Measurements from ENCODE around the gene SEC61B.
A peak's percentile ranks its signal among the peaks of the same experiment; 100 is the strongest.

The SEC61B gene

DNA sequence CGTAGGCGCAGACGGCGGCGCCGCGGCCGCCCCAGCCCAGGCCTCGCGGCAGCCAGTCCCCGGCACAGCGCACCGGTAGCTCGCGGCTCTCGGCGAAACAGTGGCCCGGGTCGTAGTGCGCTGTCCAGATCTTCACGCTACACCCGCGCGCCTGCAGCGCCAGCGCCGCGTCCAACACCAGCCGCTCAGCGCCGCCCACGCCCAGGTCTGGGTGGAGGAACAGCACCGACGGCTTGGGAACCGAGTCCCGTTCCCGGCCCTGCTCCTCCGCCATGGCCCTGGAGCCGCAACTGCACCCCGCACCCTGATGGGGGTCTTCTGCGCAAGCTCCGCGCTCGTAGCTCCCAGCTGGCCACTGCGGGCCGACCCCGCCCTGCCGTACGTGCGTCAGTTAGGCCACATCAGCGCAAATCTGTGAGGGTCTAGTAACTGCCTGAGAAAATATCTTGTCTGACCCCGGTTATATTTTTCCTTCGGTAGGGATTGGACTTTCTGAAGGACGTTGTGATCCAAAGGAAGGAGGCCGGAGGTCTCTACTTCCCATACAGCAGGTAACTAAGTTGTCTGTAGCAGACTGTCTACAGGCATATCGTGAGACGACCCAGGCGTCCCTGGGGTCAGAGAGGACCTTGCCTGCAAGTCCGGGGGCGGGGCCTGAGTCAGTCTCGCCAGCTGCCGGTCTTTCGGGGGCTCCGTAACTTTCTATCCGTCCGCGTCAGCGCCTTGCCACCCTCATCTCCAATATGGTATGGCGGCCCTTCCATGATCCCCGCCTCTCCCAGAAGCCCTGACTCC is at the start of gene SEC61B, which contains the start of gene ALG2:
Gene SEC61B, plus strand, starts transcription at position 662 of the 795 bp plus-strand sequence. Its CDS starts 82 bp downstream, at position 744.
Gene ALG2, minus strand, starts transcription at position 322 of the 795 bp plus-strand sequence. Its CDS starts 48 bp downstream, at position 274.
- DNase-seq (ENCODE audit: low read depth in 2 of 2), result peak; percentile 86 to 89

DNA sequence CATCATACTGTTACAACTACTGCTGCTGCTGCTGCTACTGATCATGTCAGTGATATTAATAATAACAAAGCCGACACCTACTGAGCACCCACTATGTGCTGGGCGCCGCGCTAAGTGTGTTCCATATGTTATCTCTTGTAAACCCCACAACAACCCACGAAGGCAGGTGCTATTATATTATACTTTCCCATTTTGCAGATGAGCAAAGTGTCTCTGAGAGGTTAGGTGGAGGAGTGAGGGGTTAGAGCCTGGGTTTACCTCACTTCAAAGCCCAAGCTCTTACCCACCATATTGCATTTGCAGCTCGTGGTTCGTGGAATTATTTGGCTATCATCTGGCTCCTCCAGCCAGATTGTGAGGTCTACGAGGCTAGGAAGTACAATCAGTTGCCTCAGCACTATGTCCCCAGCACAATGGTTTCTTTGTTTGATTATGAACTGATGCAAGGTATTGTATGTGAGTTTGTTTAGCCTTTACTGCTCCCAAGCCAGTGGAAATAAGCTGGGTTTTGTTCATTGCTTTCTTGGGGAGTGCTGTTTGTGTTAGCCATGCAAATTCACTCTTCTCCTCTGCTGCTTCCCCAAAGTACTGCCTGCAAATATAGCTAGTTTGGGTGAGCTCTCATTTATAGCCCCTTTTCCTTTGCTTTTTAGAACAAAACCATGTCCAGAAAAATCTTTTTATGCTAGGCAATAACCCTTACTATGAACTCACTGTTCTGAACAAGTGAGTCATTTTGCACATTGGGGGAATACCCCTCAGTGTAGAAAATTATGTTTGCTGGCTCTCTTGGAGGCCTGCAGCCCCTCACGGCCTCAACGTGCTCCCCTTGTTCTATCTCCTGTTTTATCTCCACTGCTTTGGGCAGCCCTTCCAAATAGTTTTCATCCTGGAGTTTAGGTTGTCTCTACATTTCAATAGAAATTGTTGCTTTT is 48.2 kb upstream of the SEC61B start:
- no peak for DNase-seq (ENCODE audit: low read depth in 2 of 2)

DNA sequence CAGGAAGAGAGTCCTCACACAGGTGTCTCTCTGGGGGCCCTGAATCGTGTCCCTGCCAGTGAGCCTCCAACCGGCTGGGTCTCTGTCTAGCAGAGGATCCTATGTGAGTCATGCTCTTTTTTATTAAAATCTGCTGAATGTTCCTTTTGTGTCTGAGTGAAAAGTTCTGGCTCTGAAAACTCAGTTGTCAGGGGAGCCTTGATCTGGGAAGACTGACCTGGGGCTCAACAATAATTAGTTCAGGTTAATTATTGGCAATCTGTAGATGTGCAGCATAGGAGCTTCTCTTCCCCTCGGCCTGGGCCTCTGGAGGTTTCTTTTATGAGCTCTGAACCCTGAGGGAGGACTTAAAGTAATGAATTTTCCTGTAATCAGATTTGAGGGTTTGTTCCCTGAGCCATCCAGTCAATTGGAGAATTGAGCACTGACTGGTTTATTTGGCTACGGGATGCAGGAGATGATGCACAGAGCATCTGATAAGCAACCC is 45.5 kb upstream of the SEC61B start:
- DNase-seq (ENCODE audit: low read depth in 2 of 2), result no peak

DNA sequence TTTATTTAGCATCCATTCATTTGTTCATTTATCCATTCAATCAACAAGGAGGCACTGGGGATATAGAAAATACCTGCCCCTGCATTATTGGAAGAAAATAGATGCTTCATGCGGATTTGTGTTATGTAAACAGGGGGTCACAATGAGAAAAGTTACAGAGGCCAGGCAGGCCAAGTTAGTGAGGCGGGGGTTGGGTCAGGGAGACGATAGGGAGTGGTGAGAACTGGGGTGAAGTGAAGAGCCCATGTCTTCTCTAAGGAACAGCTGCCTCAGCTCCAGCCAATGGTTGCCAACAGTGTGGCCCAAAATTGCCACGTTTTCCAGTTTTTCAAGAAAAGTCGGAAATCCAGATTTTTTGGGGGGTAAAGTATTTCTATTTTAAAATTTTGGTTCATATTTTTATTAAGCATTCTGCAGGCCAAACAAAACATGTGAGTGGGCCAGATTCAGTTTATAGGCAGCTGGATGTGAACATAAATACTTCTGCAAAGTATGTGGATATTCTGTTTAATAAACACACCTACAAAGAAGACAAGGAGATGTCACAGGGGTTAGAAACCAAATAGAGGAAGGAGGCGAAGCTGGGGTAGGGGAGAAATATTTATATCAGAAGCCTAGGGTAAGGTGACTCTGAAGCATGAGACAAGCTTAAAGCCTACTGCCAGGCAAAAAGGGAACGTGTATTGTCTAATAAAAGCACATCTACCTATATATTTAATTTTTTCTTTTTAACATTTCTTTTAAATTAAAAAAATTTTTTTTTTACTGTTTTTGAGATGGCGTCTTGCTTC is 44.3 kb upstream of the SEC61B start:
- no peak for DNase-seq (ENCODE audit: low read depth in 2 of 2)

DNA sequence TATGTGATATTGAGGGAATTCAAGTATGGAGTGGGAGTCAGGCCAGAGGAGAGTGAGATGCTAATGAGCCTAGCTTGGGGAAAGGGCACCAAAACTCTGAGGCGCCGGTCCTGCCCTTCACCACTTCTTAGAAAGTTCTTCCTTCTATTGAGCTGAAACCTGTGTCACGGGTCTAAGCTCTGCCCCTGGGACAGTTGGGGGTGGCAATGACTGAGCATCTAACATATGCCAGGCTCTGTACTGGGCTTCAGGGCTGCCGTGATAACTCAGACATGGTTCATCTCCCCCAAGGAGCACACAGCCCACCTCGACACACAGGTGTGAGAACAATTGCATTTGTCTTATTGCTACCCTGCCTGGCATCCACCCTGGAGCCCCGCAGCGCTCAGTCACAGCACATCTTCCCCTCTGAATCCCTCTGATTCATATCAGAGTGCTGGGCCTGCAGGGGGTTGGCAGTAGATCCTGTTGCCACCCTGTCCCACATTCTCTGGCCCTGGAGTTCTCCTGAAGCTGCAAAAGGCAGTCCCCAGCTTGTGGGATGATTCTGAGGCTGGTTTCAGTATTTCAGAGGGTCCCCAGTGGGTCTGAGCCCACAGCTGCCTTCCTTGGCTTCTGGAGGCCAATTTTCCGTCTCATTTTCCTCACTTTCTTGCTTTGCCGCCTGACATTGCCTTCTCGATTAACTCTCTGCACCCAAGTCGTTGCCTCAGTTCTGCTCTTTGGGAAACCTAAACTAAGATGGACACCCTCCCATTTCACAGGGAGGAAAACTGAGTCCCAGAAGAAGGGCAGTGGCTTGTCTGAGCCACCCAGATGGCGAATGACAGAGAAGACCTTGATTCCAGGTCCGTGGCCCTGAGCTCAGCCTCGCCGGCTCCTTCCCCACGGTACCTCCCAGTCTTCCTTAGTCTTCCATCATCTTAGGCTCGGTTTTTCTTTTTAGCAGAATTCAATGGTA is 42.9 kb upstream of the SEC61B start:
- DNase-seq (ENCODE audit: low read depth in 2 of 2), result no peak

DNA sequence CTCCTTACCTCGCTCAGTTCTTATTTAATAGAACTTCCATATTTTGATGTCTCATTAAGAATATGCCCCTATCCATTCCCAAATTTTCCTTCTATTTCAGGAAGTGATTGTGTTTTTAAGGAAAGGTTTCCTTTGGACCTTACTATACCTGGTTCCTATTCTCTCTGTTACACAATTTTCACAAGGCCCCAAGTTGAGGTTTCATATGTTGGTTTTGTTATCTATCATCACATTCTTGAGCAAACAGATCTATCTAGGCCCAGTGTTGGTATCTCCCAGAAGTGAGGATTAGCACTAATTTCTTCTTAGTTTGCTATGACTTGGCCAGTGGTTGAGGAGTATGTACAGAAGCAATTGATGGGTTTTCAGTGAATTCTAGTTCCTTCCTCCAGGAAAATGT is 41.9 kb upstream of the SEC61B start:
- DNase-seq (ENCODE audit: low read depth in 2 of 2), result no peak

DNA sequence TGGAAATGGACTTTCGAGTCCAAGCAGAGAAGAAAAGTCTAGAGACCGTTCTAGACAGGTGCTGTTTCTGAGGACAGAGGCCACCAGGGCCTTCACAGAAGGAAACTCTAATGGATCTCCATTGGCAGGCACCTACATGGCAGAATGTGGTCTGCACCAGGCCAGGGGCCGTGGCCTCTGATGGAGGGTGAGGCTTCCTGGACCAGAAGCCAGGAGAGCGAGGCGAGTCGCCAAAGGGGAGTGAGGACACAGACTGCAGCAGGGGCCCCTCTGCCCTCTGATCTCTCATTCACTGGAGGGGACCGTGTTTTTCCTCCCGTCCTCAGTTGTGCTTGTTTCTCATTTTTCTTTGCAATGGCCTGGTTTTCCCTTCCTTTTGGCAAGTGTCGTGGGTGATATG is 41.4 kb upstream of the SEC61B start:
- no peak for DNase-seq (ENCODE audit: low read depth in 2 of 2)

DNA sequence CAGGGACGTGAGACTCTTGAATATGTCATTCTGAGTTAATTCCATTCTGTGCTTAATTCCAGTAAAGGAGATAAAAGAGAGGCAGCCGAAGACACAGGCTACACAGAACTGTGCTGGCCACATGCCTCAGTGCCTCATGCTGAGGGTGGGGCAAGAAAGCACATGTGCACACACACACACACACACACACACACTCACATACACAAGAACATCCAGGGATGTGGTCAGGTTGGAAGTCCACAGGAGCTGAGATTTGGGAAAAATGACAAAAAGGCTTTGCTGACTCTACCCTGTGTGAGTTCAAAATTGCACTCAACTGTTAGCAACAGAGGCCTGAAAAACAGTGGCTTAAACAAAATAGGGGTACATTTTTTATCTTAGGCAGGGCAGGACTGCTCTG is 40.9 kb upstream of the SEC61B start:
- no peak for DNase-seq (ENCODE audit: low read depth in 2 of 2)

DNA sequence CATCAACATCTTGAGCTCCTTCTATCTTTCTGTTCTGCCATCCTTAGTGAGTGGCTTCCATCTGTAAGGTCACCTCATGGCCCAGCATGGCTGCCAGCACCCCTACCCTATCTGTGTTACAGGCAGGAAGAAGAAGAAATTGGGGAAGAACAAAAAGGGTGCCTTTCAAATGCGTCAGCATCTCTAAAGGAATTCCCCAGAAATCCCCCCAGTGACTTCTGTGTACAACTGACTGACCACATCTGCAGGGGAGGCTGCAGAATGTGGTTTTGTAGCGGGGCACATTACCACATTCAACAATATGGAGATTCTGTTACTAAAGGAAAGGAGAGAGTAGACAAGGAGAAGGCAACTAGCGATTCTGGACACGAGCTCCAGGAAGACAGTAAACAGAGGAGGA is 40.5 kb upstream of the SEC61B start:
- DNase-seq (ENCODE audit: low read depth in 2 of 2), result no peak

DNA sequence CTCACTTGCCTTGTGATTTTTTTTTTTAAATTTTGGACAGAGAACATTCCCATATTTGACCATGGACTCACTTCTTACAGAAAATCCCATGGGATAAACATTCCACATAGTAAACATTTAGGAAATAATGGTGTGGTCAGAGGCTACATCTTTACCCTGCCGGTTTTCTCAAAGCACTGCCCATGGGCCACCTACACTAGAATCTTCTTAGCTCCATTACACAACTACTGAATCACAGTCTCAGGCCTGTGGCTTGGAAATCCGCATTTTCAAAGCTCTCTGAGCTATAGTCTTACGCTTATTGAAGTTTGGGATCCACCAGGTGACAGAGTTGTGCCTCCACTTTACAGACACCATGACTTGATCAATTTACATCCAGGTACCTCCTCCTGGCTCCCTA is 39.7 kb upstream of the SEC61B start:
- no peak for DNase-seq (ENCODE audit: low read depth in 2 of 2)

DNA sequence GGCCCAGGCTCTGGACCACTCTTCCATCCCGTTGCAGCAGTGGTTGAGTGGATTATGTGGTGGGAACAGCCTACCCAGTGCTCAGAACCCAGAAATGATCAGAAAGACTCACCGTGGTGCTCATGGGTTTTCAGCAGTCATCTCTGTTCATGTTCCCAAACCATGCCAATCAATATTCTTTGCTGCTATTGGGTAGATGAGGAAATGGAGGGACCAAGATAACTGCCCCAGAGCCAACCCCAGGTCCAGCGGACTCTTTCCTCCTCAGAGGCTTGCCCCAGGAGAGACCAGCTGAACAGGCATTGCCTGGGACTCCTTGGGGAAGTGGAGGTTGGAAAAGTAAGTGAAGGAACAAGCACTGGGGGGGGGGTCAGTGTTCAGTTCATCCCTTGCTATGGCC is 38.5 kb upstream of the SEC61B start:
- no peak for DNase-seq (ENCODE audit: low read depth in 2 of 2)

DNA sequence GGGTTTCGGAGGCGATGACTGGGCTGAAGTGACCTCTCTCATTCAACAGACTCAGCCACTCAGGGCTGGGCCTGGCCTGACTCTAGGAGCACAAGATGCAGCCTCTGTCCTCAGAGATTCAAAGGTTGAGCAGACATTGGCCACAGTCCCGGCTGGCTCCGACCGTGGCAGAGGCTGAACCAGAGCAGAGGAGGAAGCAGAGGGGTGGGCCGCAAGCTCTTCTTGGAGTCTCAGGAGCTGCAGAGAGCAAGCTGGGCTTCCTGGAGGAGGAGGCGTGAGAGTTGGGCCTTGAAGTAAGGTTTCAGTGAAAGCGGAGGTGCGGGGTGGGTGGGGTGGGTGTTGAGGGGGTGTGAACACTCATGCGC is 38.0 kb upstream of the SEC61B start:
- DNase-seq (ENCODE audit: low read depth in 2 of 2), result no peak

DNA sequence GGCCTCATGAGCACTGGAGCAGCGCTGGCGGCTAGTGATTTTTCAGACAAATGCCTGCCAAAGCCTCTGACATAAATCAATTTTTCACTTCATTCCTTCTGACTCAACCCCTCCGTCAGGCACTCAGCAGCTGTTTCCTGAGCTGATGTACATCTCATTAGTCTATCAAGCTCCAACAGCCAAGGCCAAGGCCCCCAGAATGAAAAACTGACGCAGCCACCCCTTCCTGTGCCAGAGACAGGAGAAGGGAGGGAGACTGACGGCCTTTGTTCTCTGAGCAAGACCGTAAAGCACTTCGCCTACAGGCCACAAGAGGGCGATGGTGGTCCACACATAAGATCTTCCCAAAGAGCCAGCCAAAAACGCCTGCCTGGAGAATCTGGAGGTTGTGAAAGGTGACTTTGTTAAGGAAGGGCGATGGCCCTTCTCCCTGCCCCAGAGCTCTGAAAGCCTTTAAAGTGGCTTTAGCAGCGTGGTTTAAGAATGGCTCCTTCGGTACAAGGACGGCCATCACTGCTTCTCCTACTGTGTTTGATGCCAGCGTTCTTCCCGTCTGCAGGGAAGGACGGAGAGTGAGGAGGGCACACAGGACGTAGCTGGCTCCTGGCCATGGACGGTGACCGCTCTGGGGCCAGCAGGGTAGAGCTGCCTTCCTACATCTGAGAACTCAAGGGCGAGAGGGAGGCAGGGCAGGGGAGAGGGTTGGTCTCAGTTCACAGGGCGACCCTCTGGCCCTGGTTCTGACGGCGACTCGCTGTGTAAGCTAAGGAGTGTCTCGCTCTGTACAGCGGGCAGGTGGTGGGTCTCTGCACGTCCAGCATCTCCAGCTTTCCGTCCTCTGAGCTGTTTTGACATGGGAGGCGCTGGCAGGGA is 37.4 kb upstream of the SEC61B start:
- DNase-seq (ENCODE audit: low read depth in 2 of 2), result peak; percentile 35 to 59

DNA sequence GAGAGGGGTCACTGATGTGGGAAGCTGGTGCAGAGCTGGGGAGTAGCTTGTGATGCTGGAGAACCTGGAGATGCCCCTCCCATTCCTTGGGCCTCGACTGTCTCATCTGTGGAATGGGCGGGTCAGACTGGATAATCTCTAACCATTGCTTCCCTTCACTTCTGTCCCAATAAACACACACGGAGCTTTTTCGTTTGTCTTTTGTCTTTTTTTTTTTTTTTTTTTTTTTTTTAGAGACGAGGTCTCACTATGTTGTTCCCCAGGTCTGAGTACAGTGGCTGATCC is 36.8 kb upstream of the SEC61B start:
- no peak for DNase-seq (ENCODE audit: low read depth in 2 of 2)

DNA sequence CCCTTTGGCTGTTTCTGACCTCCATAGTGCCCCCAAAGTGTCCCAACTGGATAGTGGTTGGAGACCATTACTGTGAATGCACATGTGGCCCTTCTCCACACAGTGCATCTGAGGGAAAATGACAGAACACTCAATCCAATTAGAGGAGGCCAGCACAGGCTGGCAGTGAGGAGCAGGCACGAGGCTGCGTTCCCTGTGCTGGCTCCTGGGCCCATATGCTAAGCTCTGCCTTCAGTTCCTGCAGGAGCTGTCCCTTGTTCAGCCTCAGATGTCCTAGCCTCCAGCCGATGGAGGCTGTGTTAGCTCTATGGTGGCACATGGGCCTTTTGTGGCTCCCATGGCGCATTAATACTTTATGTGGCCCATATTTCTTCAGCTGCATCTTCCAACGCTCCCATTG is 36.1 kb upstream of the SEC61B start:
- DNase-seq (ENCODE audit: low read depth in 2 of 2), result no peak

DNA sequence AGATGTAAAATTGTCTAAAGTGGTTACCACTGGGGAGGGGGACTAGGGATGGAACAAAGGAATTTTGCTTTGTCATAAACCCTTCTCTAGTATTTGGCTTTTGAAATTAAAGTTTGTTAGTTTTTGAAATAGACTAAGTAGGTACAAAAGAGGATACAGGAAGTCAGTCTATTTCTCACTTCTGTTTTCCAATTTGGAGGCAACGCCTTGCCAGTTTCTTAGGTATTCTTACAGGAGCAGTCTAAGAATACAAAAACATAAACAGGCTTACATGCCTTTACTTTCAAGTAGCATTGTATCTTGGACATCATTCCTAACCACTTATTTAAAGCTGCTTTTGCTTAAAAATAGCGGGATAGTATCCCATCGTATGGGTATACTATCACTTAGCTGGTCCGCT is 34.8 kb upstream of the SEC61B start:
- DNase-seq (ENCODE audit: low read depth in 2 of 2), result no peak

DNA sequence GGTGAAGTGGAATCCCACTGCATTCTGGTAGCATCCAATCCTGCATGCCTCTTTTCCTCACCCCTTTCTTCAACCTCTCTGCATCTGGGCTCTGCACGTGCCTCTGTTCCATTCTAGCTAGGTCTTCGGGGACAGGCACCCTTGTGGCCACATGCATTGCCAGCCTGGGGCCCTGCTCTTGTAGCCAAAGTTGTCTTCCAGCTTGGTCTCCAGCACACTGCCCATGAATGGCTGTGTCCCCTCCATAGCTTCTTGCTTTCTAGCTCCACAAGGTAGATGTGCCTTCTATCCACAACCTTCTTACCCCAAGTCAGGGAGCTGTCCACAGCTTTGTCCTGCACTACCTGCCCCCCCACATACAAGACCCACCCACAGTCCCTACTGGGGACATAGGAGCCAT is 32.9 kb upstream of the SEC61B start:
- no peak for DNase-seq (ENCODE audit: low read depth in 2 of 2)

DNA sequence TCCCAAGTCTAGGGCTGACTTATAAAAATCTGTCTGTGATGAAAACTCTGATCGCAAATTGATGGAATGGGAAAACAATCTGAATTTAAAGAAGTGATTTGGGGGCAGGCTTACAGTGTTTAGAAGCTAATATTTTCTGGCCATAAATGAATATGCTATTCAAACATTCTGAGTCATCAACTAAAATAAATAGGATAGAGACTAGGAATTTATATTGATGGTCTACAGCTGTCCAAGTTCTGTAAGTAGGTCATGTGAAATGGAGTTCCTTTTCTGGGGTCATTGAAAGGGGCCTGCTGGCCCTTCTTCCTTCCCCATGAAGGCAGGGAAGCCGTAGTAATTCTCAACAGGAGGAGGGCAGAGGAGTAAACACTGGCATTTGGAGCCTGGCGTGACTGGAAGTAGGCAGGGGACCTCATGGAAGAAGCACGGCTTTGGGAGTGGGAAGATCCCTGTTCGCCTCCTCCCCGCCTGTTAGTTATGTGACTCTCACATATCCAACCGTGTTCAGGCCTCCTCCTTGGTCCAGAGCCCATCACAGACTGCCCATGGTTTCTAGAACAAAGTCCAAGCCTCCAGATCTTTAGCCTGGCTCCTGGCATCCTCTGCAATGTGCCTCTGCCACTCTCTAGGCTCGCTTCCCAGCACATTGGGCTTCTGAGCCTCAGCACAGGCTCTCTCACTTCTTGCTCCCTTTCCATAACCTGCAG is 32.0 kb upstream of the SEC61B start:
- DNase-seq (ENCODE audit: low read depth in 2 of 2), result no peak

DNA sequence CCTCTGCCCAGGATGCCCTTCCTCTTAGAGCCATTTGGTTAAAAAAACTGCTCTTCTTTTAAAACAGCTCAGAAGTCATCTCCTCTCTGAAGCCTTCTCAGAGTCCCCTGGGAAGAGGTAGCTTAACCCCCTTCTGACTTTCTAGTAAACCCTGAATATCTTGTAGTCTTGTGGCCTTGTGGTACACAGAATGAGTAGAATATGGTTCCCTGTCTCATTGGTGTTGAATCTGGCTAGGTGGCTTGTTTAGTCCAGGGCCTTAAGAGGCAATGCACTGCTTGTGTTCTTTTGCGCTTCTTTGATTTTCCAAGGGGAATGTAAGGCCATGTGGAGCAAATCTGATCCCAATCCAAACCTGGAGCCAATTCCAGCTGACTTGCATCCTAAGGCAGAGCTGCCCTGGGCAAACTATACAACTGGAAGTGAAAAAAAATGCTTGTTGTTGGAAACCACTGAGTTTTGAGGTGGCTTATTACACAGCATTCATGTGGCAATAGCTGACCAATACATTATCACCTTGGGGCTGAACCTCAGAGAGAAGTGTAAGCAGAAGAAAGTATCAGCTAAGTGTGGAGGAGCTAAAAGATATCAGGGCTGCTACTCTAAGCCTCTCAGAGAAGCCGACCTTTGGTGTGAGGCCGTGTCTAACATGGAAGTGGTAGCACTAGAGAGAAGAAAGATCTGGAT is 31.3 kb upstream of the SEC61B start:
- no peak for DNase-seq (ENCODE audit: low read depth in 2 of 2)
